HG02981 (cell line): Measurements from ENCODE around the gene PPP4R1.
"Not testable (repeated sequence)": the region's sequence is repeated elsewhere in the genome, so short reads cannot be mapped to it uniquely, and the experiment has no call there.

Experiments used
- ATAC-seq: cut with Tn5 transposase; IDR thresholded peaks from one replicate; pipeline ENCODE4 v1.9.1; 2021; ENCODE audit warnings: mild to moderate bottlenecking, moderate library complexity; ENCODE audit not compliant: unreplicated experiment

Gene PPP4R1

DNA sequence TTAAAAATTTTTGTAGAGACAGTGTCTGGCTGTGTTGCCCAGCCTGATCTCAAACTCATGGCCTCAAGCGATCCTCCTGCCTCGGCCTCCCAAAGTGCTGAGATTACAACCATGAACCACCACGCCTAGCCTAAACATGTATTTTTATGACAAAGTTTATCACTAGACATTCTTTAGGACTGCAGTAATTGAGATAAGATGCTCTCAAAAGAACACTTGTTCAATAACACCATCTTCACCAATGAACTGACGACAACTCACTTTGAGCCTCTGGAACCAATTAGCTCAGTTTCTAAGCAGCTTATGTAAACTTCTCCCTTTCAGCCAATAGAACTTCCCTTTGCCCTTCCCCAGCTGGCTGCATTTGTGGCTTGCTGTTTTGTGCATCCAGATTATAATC lies 15.3 kb upstream of the PPP4R1 start:
- ATAC-seq = no peak

DNA sequence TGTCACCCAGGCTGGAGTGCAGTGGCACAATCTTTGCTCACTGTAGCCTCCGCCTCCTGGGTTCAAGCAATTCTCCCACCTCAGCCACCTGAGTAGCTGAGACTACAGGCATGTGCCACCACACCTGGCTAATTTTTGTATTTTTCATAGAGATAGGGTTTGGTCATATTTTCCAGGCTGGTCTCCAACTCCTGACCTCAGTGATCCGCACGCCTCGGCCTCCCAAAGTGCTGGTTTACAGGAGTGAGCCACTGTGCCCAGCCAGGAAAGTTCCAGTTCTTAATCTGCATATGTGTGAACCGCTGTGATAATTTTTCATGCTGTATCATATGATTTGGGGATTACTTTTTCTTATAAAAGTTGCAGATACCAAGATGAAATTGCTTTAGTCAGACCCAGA lies 14.6 kb upstream of the PPP4R1 start:
- no peak for ATAC-seq

DNA sequence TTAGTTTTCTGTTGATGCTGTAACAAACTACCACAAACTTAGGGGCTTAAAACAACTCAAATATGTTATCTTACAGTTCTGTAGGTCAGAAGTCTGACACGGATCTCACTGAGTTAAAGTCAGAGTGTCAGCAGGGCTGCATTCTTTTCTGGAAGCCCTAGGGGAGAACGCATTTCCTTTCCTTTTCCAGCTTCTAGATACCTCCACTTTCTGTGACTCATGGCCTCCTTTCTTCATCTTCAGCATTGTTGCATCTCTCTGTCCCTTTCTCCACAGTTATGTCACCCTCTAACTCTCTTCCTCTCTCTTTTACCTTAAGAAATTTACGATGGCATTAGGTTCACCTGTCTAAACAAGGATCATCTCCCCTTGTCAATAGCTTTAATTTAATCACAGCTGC lies 13.3 kb upstream of the PPP4R1 start:
- no peak for ATAC-seq

DNA sequence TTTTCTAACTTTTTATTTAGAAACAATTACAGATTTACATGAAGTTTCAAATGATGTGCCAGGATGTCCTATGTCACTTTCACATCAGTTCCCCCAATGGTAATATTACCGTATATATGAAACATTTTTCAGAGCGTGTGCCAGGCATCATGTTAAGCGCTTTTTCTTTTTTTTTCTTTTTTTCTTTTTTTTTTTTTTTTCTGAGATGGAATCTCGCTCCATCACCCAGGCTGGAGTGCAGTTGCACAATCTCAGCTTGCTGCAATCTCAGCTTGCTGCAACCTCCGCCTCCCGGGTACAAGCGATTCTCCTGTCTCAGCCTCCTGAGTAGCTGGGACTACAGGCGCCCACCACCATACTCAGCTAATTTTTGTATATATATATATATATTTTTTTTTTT lies 5.6 kb upstream of the PPP4R1 start:
- no peak for ATAC-seq

DNA sequence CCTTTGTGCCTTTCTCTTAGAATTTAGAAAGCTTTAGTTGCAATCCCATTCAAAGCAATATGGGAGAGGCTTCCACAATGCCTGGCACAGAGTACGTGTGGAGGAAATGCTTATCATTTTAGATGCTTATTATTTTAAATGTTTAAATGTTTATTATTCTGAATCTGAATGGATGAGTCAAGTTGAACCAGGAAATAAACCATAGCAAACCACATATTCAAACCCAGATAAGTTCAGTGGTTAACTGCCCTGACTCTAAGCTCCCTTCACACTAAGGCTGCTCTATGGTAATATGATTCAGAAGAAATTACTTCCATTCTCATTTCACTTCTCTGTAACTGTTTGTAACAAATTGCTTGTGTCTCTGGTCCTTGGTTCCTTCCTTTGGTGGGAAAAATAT lies 5.2 kb upstream of the PPP4R1 start:
- ATAC-seq = peak; percentile 41

DNA sequence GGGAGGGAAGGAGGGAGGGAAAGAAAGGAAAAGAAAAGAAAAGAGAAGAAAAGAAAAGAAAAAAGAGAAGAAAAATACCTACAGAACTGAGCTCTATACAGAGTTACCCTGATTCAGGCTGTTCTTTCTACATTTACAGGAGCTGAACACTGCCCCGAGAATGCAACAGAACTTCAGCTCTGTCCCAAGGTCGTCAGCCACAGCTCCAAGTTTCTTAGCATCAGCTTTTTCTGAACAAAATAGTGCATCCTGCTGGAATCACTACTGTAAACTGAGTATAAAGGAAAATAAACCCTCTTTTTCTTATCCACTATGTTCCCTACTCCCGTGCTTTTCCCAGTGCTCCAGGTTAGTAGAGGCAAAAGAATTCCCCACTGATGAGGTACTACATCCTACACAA lies 4.7 kb upstream of the PPP4R1 start:
- ATAC-seq = no peak

DNA sequence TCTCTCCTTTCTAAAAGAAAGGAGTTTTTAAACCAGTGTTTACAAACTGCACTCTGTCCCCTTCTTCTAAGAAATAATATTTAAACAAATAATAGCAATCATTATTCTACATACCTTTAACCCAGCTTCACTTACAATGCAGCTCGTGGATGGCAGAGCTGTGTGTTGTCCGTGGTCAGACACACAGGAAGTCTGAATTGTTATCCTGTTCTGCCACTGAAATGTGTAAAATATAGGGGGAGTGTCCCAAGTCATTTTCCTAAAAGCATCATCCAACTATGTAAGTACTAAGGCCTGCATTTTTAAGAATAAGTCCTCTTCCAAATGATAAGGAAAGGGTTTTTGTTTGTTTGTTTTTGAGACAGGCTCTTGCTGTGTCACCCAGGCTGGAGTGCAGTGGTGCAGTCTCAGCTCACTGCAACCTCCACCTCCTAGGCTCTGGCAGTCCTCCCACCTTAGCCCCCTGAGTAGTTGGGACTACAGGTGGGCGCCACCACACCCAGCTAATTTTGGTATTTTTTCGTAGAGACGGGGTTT lies 2.7 kb upstream of the PPP4R1 start:
- no peak for ATAC-seq

DNA sequence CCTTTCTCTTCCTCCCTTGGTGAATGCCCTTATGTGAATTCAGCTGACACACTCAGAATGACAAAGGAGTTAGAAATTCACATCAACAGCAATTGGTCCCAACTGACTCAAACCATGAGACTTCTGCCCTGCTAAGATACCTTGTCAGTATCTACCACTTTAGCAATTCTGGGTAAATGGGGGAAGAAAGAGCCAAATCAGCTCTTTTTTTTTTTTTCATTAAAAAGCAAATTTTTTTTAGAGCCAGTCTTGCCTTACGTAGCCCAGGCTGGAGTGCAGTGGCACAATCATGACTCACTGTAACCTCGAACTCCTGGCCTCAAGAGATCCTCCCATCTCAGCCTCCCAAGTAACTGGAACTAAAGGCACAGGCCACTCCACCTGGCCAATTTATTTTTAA lies 1.7 kb upstream of the PPP4R1 start:
- ATAC-seq = no peak

DNA sequence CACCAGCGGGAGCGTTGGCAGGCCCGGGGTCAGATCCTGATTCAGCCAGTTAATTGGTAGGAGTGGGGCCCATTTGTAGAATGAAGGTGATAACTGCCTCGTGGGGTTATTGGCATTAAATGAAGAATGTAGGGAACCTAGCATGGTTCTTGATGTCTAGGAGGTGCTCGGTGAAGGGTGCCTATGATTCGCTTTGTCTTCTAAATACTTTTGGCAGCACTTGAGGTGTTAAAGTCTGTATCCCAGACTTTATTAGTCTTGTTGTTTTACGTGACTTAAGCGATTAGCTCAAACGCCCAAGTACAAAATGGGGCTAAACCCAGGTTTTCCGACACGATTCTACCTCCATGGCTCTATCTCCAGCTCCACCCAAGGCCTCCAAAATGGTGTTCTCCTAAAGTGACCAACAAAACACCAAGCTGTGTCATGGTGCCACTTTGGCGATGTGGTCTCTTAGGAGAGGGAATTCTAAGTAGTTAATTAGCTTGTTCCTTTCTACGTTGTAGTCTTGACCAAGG lies 980 bp upstream of the PPP4R1 start:
- ATAC-seq = no peak

DNA sequence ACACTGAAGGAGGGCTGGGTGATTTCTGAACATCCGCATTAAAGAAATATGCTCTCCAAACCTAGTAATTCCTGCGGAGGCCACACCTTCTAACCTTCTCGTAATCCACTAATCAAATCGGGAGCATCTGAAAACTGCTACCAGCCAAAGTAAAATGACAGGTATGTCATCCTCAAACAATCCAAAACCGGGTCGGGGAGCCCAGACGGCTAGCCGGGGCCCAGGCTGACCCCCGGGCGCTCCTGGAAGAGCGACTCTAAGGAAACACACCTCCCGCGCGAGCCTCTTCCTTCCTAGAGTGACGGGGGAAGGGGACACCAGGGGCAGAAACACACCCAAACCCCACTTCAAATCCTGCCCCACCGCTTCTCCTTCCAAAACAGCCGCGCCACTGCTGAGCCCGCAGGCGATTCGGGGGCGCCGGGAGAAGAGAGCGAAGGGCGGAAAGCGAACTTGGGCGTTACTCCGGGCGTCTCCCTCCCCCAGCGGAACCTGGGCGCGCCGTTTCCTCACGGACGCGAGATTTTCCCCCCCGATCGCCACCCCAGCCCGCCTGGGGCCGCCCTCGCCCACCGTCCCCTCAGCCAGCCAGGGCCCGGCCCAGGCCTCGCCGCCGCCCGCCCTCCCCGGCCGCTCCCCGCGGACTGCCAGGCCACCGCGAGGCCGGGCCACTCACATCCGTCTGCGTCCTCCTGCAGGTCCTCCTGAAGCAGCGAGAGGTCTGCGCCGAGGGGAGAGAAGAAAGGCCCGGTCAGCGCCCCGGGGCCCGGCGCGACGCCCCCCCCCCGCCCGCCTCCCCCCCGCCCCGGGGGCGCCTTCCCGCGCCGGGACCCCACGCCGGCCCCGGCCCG lies 584 bp downstream of the PPP4R1 start:
- ATAC-seq = peak; percentile 33

DNA sequence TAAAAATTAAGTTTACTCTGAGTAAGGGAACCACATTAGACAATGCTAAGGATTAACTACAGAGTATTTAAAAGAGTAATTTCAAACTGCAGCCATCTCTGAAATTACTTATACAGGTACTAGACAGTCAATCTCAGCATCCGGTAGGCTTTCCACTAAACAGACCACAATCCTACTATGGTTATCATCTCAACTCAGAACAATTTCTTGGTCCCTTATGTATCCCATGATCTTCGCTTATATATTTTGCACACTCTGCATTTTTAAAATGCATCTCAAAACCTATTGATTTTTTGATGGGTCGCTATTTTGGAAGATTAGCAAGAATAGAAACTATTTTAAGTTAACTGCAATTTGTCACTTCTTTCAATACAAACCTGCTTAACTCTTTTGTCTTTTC lies 1.4 kb downstream of the PPP4R1 start:
- no peak for ATAC-seq

DNA sequence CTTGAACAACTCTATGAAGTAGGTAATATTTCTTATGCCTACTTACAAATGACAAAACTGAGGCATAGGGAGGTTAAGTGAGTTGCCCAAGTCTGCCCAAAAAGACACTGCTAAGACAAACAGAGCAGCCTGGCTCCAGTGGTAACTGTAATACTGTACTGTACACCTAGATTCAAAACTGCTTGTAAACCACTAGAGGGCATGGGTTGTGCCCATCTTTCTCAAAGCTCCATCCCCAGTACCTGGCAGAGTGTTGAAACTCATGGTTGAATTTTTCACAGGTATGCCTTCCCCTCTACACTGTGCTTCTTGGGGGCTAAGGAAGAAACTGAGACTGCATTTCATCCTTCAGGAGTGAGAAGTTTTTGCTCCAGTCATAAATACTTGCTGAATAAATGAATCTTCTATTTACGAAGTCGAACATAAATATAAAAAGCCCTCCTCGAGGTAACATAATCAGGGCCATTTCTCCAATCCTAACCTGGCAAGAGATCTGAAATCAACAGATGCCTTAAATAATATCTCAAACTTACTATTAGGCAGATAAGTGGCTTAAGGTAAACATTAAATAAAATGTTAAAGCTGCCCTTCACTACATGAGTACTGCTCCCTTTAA lies 2.0 kb downstream of the PPP4R1 start:
- peak; percentile 27 for ATAC-seq

DNA sequence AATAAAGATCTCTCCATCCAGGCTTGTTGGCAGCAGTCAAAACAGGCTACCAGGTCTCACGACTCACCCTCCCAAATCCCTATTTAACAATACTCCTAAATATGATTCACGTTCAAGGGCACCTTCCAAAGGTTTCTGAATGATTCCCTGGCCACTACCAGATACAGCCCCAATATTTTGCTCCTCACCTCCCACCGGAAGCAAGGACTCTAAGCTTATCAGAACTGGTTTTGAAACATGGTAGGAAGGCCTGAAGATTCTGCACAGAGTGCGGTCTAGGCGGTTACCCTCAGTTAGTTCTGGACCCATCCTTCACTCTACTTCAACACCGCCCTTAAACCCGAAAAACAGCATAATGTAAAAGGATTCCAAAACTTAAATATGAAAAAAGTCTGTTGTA lies 5.2 kb downstream of the PPP4R1 start:
- no peak for ATAC-seq

DNA sequence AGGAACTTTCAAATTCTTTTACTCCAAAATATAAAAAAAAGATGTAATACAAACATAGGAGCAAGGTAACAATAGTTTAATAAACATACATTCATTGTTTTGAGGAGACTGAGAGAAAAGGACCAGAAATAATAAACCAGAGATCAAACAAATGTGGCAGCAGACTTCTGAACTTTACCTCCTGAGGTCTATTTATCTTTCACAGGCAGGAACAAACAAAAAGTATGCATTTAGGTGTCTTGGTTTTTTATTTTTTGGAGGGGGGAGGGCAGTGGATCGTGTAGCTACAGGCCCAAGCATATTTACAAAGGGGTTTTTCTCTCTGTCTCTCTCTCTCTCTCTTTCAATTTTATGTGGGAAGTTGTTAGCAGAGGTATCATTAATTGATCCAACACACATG lies 5.6 kb downstream of the PPP4R1 start:
- ATAC-seq = no peak

DNA sequence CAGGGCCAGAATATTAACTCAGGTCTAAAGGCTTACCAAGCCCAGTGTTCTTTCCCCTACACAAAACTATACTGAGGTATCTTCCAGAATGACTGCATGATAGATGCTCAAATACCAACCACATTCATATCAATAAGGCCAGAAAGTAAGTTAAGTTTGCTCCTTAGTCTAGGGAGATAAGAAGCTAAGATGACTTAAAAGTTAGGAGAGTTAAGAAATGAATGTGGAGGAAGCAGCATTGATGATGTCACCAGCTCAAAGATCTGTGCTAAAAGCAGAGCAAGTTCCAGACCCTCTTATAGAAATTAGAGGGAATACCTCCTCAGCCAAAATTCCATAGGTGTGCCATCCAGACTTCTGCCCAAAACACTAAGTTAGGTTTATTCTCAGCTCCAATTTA lies 6.1 kb downstream of the PPP4R1 start:
- ATAC-seq = no peak

DNA sequence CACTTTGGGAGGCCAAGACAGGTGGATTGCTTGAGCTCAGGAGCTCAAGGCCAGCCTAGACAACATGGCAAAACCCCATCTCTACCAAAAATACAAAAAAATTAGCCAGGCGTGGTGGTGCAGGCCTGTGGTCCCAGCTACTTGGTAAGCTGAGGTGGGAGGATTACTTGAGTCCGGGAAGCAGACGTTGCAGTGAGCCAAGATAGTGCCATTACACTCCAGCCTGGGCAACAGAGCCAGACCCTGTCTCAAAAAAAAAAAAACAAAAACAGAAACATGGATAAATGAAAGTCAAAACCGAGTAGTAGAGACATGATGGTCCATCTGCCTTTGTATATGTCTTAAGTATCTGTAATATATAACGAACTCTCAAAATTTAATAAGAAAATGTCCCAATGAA lies 7.2 kb downstream of the PPP4R1 start:
- not testable (repeated sequence) for ATAC-seq

DNA sequence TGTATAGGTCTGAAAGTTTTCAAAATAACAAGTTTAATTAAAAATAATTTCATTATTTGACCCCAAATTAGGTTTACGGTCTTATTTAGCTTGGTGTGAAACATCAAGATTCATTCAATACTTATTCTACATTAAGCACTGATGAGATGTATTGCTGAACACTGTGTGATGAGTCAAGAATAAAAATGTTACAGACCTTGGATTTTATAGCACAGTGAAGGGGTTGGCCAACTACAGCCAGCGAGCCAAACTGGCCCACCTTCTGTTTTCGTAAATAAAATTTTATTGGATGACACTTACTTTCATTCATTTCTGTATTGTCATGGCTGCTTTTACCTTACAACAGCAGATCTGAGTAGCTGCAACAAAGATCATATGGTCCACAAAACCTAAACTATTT lies 8.3 kb downstream of the PPP4R1 start:
- ATAC-seq = no peak

DNA sequence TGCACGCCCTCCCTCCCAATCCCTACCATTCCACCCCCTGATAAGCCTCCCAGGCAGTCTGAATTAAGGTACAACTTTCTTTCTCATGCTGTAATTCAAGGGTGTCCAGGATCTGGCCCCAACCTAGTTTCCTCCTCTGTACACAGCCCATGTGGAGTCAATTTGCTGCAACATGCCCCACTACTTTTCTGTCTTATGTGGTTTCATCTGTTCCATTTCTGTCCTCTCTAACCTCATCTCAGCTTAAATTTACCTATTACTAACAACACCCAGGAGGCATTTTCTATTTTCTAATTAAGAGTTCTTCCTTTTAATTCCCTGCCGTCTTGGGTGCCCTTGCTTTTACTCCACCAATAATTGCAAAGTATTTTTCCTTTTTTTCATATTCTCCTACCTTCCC lies 10.0 kb downstream of the PPP4R1 start:
- ATAC-seq = no peak

DNA sequence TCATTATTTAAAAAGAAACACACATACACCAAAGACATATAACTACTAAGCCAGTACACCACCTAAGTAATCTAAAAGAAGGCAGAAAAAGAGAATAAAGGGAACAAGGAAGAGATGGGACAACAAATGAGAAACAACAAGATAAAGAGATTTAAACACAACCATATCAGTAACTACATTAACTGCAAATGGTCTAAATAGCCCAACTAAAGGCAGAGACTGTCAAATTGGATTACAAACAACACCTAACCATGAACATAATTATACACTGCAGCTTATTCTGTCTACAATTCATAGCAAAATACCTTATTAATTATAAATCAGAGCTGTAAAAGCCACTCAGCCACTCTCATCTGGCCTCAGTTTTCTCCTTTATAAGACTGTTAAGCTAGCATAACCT lies 15.0 kb downstream of the PPP4R1 start:
- ATAC-seq = no peak

DNA sequence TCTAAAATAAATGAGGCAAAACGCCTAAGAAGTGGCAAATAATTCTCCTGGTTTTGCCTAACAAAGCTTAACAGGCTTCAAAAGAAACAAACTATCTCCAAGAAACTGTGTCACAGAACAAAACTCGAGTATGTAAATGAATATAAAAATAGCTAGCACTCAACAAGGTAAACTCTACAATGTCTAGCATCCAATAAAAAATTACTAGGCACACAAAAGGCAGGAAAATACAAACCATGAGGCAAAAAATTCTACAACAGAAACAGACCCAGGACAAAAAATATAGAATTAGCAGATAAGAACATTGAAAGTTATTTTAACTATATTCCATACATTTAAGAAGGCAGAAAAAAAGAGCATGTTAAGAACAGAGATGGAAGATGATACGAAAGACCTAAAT lies 16.8 kb downstream of the PPP4R1 start:
- ATAC-seq = no peak

DNA sequence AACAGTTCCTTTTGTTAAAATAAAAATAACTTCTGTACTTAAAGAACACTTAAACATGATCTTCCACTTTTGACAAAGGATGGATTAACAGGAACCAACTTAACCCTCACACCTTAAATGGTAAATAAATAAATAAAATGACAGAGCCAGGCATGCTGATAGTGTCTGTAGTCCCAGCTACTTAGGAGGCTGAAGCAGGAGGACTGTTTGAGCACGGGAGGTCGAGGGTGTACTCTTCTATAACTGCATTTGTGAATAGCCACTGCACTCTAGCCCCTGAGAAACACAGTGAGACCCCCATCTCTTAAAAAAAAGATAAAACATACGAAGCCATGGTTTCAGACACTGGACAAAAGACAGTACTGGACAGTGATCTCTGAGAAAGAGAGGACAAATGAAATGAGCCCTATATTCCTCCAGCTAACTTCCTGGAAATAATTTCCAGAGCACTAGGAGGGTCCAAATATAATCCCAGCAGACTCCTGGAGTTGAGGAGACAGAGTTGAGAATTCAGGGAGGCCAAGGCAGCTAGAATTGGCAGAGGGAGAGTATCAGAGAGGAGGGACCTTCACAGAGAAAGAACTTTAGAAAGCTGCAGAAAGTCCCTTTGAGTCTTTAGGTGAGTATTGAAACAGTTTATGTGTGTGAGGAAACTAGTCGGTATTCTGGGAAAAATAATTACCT lies 17.4 kb downstream of the PPP4R1 start:
- no peak for ATAC-seq

DNA sequence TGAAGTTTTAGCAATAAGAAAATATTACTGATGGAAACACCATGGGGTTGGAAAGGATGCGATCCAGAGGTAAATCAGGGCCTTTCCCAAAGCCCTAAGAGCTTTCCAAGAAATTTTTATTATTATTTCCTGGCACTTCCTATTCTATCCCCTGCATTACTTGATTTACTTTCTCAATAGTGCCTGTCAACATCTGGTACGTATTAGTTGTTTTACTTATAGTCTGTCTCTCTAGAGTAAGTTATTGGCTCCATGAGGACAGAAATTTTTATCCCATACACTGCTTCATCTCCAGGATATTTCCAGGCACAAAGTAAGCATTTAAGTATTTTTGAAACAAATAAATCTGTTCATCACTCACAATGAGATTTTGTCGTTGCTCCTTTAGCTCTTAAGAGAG lies 18.1 kb downstream of the PPP4R1 start:
- no peak for ATAC-seq
